OCI-LY3 (cell line): ENCODE results near the gene FABP1.

Source experiments
- H2AFZ ChIP-seq: fragments of 200-600, 300-600 bp; shearing (Covaris generic); 2 replicates; pipeline ENCODE4 v1.6.0; 2014; ENCODE audit warnings: antibody characterized with exemption, low read depth, low read length
- H3K27ac ChIP-seq: fragments of 200-600, 300-600 bp; sonication (generic); 2 replicates; pipeline ENCODE4 v1.5.1; 2014; ENCODE audit warnings: mild to moderate bottlenecking, low read length, moderate library complexity, mixed read lengths
- H3K27me3 ChIP-seq: fragments of 200-600, 300-600 bp; sonication (generic); 2 replicates; pipeline ENCODE4 v1.6.1; 2014; ENCODE audit warnings: low read depth, low read length, mixed read lengths
- H3K36me3 ChIP-seq: fragments of 200-600, 300-600 bp; sonication (generic); replicated peaks from 2 replicates; pipeline ENCODE3; 2014; ENCODE audit warnings: low read depth, low read length, mixed read lengths
- H3K4me1 ChIP-seq: fragments of 300-600, 200-600 bp; sonication (generic); 2 replicates; pipeline ENCODE4 v1.6.1; 2014; ENCODE audit warnings: low read length, mixed read lengths
- H3K4me2 ChIP-seq: fragments of 200-600, 300-600 bp; sonication (generic); 2 replicates; pipeline ENCODE4 v1.6.1; 2014; ENCODE audit warnings: low read length, mixed read lengths
- H3K4me3 ChIP-seq: fragments of 300-600, 200-600 bp; sonication (generic); 2 replicates; pipeline ENCODE4 v1.5.1; 2014; ENCODE audit warnings: antibody characterized with exemption, mild to moderate bottlenecking, low read length, moderate library complexity
- H3K79me2 ChIP-seq: fragments of 300-600, 200-600 bp; shearing (Covaris generic); 2 replicates; pipeline ENCODE4 v1.6.1; 2014; ENCODE audit warnings: mild to moderate bottlenecking, low read length, mixed read lengths
- H3K9ac ChIP-seq: fragments of 300-600, 200-600 bp; shearing (Covaris generic); 2 replicates; pipeline ENCODE4 v1.6.0; 2014; ENCODE audit warnings: mild to moderate bottlenecking, low read length, moderate library complexity
- H3K9me3 ChIP-seq: fragments of 200-600, 300-600 bp; shearing (Covaris generic); 2 replicates; pipeline ENCODE4 v1.6.1; 2014; ENCODE audit warnings: low read length, mixed read lengths; ENCODE audit not compliant: insufficient read depth
- H4K20me1 ChIP-seq: fragments of 200-600, 300-600 bp; sonication (generic); 2 replicates; pipeline ENCODE4 v1.6.1; 2016; ENCODE audit warnings: low read length, mixed read lengths; ENCODE audit not compliant: insufficient read depth
- CTCF ChIP-seq: fragments of 200-600, 300-600 bp; sonication (generic); IDR thresholded peaks from 2 replicates; pipeline ENCODE4 v1.5.1; 2014; ENCODE audit warnings: antibody characterized with exemption, low read length, low read depth
- EZH2phosphoT487 ChIP-seq: fragments of 200-600 bp; shearing (Covaris generic); IDR thresholded peaks from 2 replicates; pipeline ENCODE4 v1.6.1; 2018; ENCODE audit warnings: antibody characterized with exemption, mixed run types, low read depth

The FABP1 gene

GRCh38 chr2:88091943-88092342, 35.9 kb downstream of the FABP1 start:
- H3K4me2 ChIP-seq, result no peak overlapping the region

GRCh38 chr2:88090446-88091283, 37.2 kb downstream of the FABP1 start:
- TF ChIP-seq CTCF (no peak), EZH2phosphoT487 (no peak)
- Histone ChIP-seq H3K9me3 (no peaks in the 10 kb centered on the region), H3K9ac (no peak overlapping the region), H2AFZ (no peak overlapping the region), H3K79me2 (no peaks in the 10 kb centered on the region), H3K27me3 (no peaks in the 10 kb centered on the region; the same call in 1 of the 2 replicates), H3K27ac (no peak overlapping the region), H3K4me1 (no peaks in the 10 kb centered on the region), H3K36me3 (no peaks in the 10 kb centered on the region), H3K4me2 (no peak overlapping the region), H3K4me3 (no peak overlapping the region), H4K20me1 (no peaks in the 10 kb centered on the region)

More at GRCh38 chr2:88091943-88092342, 35.9 kb downstream of the FABP1 start:
- Histone ChIP-seq H3K36me3 (no peaks in the 10 kb centered on the region), H3K27me3 (no peaks in the 10 kb centered on the region; the same call in 1 of the 2 replicates), H3K4me3 (no peak overlapping the region), H4K20me1 (no peaks in the 10 kb centered on the region), H2AFZ (no peak overlapping the region), H3K9ac (no peak overlapping the region), H3K9me3 (no peaks in the 10 kb centered on the region), H3K4me1 (no peaks in the 10 kb centered on the region), H3K79me2 (no peaks in the 10 kb centered on the region), H3K27ac (no peak overlapping the region)
- TF ChIP-seq EZH2phosphoT487 (no peak), CTCF (no peak)

- TF ChIP-seq EZH2phosphoT487, result no peak
- TF ChIP-seq CTCF, result no peak
- H3K9me3 ChIP-seq, result no peaks in the 10 kb centered on the region
- H3K27ac ChIP-seq, result no peak overlapping the region
- H4K20me1 ChIP-seq, result no peaks in the 10 kb centered on the region
- H3K4me1 ChIP-seq, result no peaks in the 10 kb centered on the region
- no peak overlapping the region for H3K4me3 ChIP-seq
- no peaks in the 10 kb centered on the region for H3K27me3 ChIP-seq
- no peaks in the 10 kb centered on the region for H3K36me3 ChIP-seq
- H2AFZ ChIP-seq, result no peak overlapping the region
- H3K79me2 ChIP-seq, result no peaks in the 10 kb centered on the region
- H3K9ac ChIP-seq, result no peak overlapping the region
- no peak overlapping the region for H3K4me2 ChIP-seq
Measured at GRCh38 chr2:88088999-88089398, 38.9 kb downstream of the FABP1 start.

- Histone ChIP-seq H3K9me3 (no peaks in the 10 kb centered on the region), H3K36me3 (no peaks in the 10 kb centered on the region), H2AFZ (no peak overlapping the region), H3K4me3 (no peak overlapping the region), H3K4me1 (no peaks in the 10 kb centered on the region), H3K4me2 (no peak overlapping the region), H3K27ac (no peak overlapping the region), H4K20me1 (no peaks in the 10 kb centered on the region), H3K9ac (no peak overlapping the region), H3K27me3 (no peaks in the 10 kb centered on the region), H3K79me2 (no peaks in the 10 kb centered on the region)
- TF ChIP-seq CTCF, result no peak
Measured at GRCh38 chr2:88087763-88088162, 40.1 kb downstream of the FABP1 start.
